HepG2 (cell line): ENCODE data around the gene LTV1. TPM values are rescaled to one million over a fixed set of nuclear protein-coding genes. Genes with fewer than 3 reads are reported as not detected.

Source experiments
- ARID4A ChIP-seq: sonication (generic); formaldehyde crosslinking; IDR thresholded peaks from 2 replicates; pipeline ENCODE4 v1.5.0; 2020; ENCODE audit warnings: mild to moderate bottlenecking, missing genetic modification reagents, borderline replicate concordance
- ARNT ChIP-seq: fragments of 450-650 bp; IDR thresholded peaks from 2 replicates; pipeline ENCODE4 v1.6.1; 2017
- BHLHE40 ChIP-seq: IDR thresholded peaks from 2 replicates; pipeline ENCODE4 v1.6.1; 2011; ENCODE audit warnings: low read length, improper control_type of control experiment
- CBX2 ChIP-seq, 2 experiments: fragments of 200-600 bp in 1 of 2; sonication (generic); formaldehyde crosslinking in 1 of 2; IDR thresholded peaks; 2 replicates each; pipeline versions ENCODE4 v1.7.0 to v1.8.1; 2018 to 2022; ENCODE audit warnings: low read depth in 2 of 2, low read length in 1 of 2, mild to moderate bottlenecking in 1 of 2, missing genetic modification reagents in 1 of 2
- GATAD1 ChIP-seq: IDR thresholded peaks from 2 replicates; pipeline ENCODE4 v1.6.1; 2016; ENCODE audit warnings: missing genetic modification reagents, missing compliant biosample characterization
- GMEB1 ChIP-seq: sonication (generic); formaldehyde crosslinking; IDR thresholded peaks from 2 replicates; pipeline ENCODE4 v1.5.1; 2020; ENCODE audit warnings: missing genetic modification reagents, mild to moderate bottlenecking, borderline replicate concordance
- MTF1 ChIP-seq: sonication (generic); formaldehyde crosslinking; IDR thresholded peaks from 2 replicates; pipeline ENCODE4 v1.5.0; 2020; ENCODE audit warnings: missing genetic modification reagents
- MTF2 ChIP-seq: sonication (generic); formaldehyde crosslinking; IDR thresholded peaks from 2 replicates; pipeline ENCODE4 v1.5.0; 2020; ENCODE audit warnings: missing genetic modification reagents, borderline replicate concordance
- MXD4 ChIP-seq: IDR thresholded peaks from 2 replicates; pipeline ENCODE4 v1.6.1; 2016; ENCODE audit warnings: mild to moderate bottlenecking, missing biosample characterization, missing genetic modification reagents
- NFYC ChIP-seq: IDR thresholded peaks from 2 replicates; pipeline ENCODE4 v1.6.1; 2016; ENCODE audit warnings: missing genetic modification reagents, missing compliant biosample characterization
- PAWR ChIP-seq: sonication (generic); formaldehyde crosslinking; IDR thresholded peaks from 2 replicates; pipeline ENCODE4 v1.4.0; 2020; ENCODE audit warnings: missing genetic modification reagents, mild to moderate bottlenecking, borderline replicate concordance
- SIN3B ChIP-seq: fragments of 150-350 bp; IDR thresholded peaks from 2 replicates; pipeline ENCODE4 v1.6.1; 2014; ENCODE audit warnings: low read length
- TEAD3 ChIP-seq: optimal IDR thresholded peaks from 2 replicates; pipeline ENCODE3; 2016; ENCODE audit warnings: borderline replicate concordance
- ZBTB2 ChIP-seq: sonication (generic); formaldehyde crosslinking; IDR thresholded peaks from 2 replicates; pipeline ENCODE4 v1.8.0; 2022; ENCODE audit warnings: low read depth, missing genetic modification reagents
- ZNF281 ChIP-seq: sonication (generic); formaldehyde crosslinking; IDR thresholded peaks from 2 replicates; pipeline ENCODE4 v1.4.0; 2020; ENCODE audit warnings: missing genetic modification reagents, borderline replicate concordance
- ZNF569 ChIP-seq: sonication (generic); formaldehyde crosslinking; IDR thresholded peaks from 2 replicates; pipeline ENCODE4 v1.5.0; 2020; ENCODE audit warnings: mild to moderate bottlenecking, missing genetic modification reagents, moderate library complexity, borderline replicate concordance
- ZNF788 ChIP-seq: sonication (generic); formaldehyde crosslinking; IDR thresholded peaks from 2 replicates; pipeline ENCODE4 v1.5.0; 2020; ENCODE audit warnings: mild to moderate bottlenecking, missing genetic modification reagents, borderline replicate concordance
- polyA plus RNA-seq, 8 experiments: library from polyadenylated mRNA; depleted of rRNA in 3 of 8; stranded (reverse) in 7 of 8; unstranded in 1 of 8; fragments of >200 nt; fragmentation: Illumina TruSeq in 4 of 8; extraction: Trizol in 4 of 8; gene quantifications; 2 replicates each; pipeline versions ENCODE4 v1.2.1 to v1.2.3, GENCODE V29; 2011 to 2016; ENCODE audit warnings: low read depth in 4 of 8, missing spikeins in 1 of 8, mixed read lengths in 1 of 8; ENCODE audit not compliant: insufficient read depth in 1 of 8
- total RNA-seq, 5 experiments: library from RNA; depleted of rRNA; stranded (reverse); fragments of >200 nt; fragmentation: Illumina TruSeq; extraction: Trizol; gene quantifications; 2 replicates each; pipeline ENCODE4 v1.2.3, GENCODE V29; 2016; ENCODE audit warnings: low read depth in 1 of 5

LTV1 gene
- total and polyA plus RNA-seq, 2 of the 13 experiments (the other 11 are each of a cell fraction or from before 2014, with no cell fraction given): 21.1 to 85.8 TPM

- TF ChIP-seq ARID4A (peak; percentile 100), MTF1 (CRISPR knock-in tag) (peak; percentile 94), TEAD3 (peak; percentile 70), NFYC (peak; percentile 91), SIN3B (no peak), MTF2 (CRISPR knock-in tag) (peak; percentile 93), GMEB1 (CRISPR knock-in tag) (peak; percentile 93), BHLHE40 (peak; percentile 100), PAWR (peak; percentile 99), ZNF788 (CRISPR knock-in tag) (peak; percentile 94), GATAD1 (peak; percentile 96), ARNT (no peak), ZNF281 (CRISPR knock-in tag) (peak; percentile 65; the same call in 1 of the 2 replicates), MXD4 (CRISPR knock-in tag) (peak; percentile 100), ZNF569 (peak; percentile 76; the same call in 1 of the 2 replicates), CBX2 (IDR thresholded peaks at IDR 0.05; ENCODE audit: low read depth, low read length) (no peak), CBX2 (CRISPR knock-in tag; IDR thresholded peaks at IDR 0.05; ENCODE audit: low read depth) (0 out of 2 replicates have a peak, but pooled peaks have one; percentile 31), ZBTB2 (CRISPR knock-in tag) (peak; percentile 82)
These were observed at the start of gene LTV1 (continued) for GRCh38 chr6:143842902-143843676.
